HG03565 (cell line): ENCODE results near the gene SLCO6A1.
A peak's percentile ranks its signal among the peaks of the same experiment; 100 is the strongest.
"Not testable (repeated sequence)": the region's sequence is repeated elsewhere in the genome, so short reads cannot be mapped to it uniquely, and the experiment has no call there.

Source experiments
- ATAC-seq: cut with Tn5 transposase; IDR thresholded peaks from one replicate; pipeline ENCODE4 v1.9.1; 2021; ENCODE audit warnings: mild to moderate bottlenecking, moderate library complexity; ENCODE audit not compliant: unreplicated experiment

Gene SLCO6A1, protein sequence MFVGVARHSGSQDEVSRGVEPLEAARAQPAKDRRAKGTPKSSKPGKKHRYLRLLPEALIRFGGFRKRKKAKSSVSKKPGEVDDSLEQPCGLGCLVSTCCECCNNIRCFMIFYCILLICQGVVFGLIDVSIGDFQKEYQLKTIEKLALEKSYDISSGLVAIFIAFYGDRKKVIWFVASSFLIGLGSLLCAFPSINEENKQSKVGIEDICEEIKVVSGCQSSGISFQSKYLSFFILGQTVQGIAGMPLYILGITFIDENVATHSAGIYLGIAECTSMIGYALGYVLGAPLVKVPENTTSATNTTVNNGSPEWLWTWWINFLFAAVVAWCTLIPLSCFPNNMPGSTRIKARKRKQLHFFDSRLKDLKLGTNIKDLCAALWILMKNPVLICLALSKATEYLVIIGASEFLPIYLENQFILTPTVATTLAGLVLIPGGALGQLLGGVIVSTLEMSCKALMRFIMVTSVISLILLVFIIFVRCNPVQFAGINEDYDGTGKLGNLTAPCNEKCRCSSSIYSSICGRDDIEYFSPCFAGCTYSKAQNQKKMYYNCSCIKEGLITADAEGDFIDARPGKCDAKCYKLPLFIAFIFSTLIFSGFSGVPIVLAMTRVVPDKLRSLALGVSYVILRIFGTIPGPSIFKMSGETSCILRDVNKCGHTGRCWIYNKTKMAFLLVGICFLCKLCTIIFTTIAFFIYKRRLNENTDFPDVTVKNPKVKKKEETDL

DNA sequence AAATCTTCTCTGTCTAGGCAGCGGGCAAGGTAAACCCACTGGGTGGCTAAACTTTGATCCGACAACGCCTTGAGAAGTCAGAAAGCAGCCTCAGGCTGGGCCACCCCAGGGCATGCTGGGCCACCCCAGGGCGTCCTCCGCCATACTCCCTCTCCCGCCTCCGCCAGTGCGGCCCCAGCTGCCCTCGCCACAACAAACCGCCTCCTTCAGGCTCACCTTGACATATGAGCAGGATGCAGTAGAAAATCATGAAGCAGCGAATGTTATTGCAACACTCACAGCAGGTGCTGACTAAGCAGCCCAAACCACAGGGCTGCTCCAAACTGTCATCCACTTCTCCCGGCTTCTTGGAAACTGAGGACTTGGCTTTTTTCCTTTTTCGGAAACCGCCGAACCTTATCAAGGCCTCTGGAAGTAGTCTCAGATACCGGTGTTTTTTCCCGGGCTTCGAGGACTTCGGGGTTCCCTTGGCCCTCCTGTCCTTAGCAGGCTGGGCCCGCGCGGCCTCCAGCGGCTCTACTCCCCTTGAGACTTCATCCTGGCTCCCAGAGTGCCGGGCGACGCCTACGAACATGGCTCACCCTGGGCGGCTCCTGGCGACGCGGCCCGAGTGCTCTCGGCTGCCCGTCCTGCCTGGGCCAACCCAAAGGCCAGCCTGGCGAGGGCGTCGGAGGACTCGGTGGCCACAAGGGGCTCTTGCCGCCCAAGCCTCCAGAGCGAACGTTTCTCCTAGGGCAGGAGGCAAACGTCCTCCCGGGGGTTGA, at the start of gene SLCO6A1:
SLCO6A1 (minus strand) TSS at position 731 of the 764 bp plus-strand sequence; CDS start at position 574, 157 bp downstream.
- no peak for ATAC-seq

DNA sequence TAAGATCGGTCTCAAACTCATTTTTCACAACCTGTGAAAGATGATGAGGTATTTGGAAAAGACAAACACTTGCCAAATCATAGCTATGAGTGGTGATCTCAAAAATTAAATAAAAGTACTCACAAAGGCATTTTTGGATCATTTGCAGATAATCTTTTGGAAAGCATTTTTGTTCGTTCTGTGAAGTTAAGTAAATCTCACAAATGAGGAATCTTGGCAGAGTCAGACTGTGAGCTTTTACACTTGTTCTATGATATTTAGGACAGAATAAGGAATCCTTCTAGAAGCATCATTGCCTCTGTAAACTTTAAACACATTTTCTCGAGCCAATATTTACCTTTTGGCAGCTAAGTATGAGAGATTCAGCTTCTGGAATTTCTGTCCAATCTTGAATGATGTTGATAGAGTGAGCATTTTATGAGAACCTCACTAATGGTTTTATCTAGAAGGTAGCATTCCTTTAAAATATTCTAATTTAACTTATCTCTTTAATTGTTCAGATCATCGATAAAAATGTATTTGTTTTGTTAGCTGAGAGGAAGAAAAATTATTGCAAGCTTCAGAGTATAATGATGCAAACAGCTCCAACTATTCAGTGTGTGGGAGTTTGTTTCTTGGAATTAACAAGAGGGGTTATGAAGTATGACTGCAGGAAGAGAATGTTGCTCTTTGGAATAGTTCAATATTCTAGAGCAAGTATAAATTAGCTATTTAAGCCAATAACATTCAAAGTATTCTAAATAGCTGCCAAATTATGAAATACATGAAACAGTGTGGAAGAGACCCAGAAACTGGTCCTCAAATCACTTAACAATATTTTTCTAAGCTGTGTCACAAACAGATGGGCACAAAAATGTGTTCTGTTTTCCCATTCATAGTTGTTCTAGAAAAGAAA, 48.6 kb upstream of the SLCO6A1 start:
- no peak for ATAC-seq

DNA sequence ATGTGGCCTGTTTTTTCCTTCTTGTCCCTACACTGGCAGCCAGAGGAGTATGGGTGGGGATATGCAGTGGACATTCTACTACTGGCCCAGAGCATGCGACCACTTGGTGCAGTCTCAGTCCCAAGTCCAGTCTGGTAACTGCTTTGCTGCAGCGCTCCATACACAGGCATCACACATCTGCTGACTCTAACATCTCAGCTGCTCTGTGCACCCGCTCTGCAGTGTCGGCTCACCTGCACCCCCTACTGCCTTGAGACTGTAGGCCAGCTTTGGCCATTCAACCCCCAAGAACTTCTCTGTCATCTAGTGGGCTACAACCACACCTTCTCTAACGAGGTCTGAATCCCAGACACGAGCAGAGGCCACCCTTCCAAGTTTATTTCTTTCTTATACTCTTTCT, 46.4 kb upstream of the SLCO6A1 start:
- peak; percentile 79 for ATAC-seq

DNA sequence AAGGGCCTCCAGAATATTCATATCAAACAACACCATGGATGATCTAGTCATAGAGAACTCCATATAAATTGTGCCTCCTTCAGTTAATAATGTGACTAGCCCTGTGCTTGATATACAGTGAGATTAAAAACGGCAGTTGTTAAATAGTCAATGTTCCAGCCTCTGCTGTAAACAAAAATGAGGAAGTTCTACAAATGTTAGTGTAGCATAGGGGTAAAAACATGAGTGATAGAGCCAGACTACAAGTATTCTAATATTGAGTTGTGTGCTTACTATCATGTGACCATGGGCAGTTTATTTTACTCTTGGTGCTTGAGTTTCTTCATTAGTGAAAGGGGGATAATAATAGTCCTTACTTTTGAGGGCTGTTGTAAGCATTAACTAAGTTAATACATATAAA, 43.3 kb upstream of the SLCO6A1 start:
- no peak for ATAC-seq

DNA sequence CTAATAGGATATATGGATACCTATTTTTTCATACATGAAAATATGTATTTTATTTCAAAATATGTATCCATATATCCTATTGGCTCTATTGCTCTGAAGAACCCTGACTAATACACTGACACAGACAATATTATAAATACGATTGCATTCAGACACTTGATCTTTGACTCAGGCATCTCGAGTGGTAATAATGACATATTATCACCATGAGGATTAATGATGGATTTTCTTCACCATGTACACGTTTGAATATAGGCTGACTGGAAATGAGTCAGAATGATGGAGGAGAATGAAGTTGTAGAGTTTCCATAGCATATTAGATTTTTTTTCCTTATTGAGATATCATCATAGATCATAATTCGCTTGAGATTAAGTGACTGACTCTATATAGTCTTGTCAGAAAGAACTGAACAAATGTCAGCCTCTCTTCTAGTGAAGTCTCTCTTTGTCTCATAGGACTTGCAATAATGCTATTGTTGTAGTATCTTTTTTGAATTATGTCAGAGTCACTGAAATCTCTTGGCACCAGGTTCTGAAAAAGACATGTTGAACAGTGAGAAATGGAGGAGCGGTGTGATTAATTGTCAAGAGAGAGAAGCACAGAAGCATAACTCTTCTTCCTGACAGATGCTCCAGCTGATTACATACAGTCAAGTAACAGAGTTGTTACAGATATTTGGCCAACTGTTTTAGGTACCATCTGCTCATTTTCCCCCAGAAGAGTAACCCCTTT, 41.4 kb upstream of the SLCO6A1 start:
- no peak for ATAC-seq

DNA sequence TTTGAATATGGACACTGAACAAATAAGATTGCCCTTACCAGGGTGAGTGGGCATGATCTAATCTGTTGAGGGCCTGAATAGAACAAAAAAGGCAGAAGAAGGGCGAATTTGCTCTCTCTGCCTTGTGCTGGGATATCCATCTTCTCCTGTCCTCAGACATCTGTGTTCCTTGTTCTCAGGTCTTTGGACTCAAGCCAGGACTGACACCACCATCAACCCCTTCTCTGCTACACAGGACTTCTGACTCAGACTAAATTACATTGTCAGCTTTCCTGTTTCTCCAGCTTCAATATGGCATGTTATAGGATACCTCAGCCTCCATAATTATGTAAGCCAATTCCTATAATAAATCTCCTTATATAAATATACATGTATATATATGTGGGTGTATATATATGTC, 40.8 kb upstream of the SLCO6A1 start:
- no peak for ATAC-seq

DNA sequence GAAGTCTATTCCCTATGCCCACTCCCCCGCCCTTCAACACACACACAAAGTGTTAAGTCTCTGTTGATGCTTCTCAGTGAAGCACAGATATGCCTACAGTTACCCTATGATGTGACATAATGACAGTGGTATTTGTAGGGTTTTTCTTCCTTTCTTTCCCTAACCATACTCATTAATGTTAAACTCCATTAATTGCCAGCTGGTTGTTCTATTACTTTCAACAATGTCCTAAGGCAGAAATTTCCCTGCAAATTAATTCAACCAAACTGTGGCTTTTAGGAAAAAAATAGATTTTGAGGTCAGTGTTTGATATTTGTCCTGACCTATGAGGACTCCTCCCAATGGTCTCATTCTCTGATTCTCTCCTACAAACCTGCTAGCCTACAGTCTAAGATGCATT, 38.2 kb upstream of the SLCO6A1 start:
- no peak for ATAC-seq

DNA sequence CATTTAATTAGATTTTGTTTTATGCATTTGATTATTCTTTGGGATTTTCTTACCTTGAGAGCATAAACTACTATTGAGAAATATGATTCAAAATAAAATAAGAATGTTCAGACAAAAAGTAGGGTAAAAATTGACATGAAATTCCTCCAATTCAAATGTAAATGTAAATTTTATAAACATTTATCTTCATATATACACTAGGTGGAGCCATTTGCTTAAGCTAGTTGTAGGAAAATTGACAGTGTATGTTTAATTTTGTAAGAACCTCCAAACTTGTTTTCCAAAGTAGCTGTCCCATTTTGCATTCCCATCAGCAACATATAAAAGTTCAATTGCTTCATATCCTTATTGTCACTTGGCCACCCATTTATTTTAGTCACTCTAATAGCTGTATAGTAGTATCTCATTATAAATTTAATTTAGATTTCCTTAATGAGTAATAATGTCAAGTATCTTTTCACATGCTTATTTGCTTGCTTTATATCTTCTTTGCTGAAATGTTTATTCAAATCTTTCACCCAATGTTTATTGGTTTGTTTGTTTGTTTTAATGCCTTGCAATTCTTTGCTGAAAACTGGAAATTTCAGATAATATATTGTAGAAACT, 37.6 kb upstream of the SLCO6A1 start:
- ATAC-seq: no peak

DNA sequence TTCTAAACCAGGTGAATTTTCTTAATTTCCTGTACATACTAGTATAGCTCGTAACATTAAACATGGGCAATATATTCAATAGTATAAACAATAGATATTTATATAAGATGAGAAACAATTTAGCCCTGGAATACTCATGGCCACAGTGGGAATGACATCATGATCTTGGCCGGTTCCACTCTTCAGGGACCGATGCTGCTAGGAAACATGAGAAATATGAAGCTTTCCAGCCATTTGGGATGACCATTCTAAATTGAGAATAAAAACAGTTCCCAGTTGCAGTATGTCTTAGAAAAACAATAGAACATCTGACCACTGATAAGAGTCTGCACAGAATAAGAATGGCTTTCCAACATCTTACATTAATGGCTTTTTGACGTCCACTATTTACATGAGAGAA, 33.3 kb upstream of the SLCO6A1 start:
- ATAC-seq: no peak

DNA sequence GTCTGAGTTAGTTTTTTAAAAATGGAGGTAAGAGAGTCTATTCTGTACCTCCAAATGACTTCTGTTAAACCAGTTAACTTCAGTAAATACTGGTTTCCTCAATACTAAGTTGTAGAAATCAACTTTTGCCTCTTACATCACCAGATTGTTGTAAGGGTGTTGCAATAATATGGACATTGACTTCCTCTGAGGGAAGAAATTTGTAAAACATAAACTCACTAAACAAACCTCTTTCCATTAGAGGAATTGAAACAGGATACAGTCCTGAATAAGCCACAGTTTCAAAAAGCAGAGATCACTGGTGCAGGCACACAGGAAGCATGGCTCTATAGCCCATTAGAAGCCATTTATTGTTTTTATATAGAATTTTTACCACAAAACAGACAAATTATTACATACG, 32.7 kb upstream of the SLCO6A1 start:
- peak; percentile 82 for ATAC-seq

DNA sequence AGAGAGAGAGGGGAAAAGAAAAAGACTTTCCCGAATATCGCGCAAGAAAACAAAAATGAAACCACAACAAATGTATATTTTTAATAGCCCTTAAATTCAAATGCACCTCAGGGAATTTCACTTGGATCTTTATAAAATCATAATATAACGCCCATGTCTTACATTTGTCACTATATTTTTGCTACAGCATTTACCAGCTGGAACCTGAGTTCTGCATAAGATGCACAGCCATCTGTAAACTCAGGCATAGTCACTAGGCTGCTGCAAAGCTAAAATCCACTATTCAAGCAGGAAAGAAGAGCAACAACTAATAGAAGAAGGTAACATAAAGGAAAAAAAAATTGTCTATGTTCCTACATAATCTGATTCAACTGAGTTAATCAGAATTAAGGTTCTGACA, 30.6 kb upstream of the SLCO6A1 start:
- no peak for ATAC-seq

DNA sequence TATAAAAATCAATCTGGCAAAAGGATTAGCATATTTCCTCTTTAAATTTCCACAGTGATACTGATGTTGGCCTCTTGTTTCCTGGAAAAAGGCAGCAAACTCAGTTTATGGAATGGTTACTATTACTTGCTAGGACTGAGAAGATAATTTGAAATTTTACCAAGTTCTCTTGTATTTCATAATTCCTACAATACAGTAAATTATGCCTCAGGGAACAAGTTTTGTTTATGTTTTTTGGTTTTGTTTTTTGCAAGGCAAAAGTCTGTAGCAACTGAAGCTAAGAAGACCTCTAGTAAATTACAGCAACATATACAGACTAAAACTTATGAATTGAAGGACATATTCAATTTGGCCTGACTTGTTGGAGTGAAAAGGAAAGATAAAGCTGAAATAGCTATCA, 30.2 kb upstream of the SLCO6A1 start:
- no peak for ATAC-seq

DNA sequence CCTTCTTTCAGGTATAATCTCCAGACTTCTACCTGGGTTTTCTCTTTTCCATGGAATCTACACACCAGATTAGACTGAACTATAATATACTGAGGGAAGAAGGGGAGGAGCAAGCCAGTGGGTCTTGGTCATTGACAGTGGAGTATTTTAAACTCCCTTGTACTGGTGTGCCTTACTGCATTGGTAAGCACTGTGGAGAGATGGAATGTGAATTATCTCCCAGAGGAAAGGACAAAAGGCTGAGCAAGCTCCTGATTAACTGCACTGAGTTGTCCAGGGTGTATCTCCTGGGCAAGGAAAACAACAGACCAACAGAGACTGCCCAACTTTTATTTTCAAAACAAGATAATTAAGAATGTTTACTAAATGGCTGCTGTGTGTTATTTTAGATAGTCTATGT, 29.8 kb upstream of the SLCO6A1 start:
- no peak for ATAC-seq

DNA sequence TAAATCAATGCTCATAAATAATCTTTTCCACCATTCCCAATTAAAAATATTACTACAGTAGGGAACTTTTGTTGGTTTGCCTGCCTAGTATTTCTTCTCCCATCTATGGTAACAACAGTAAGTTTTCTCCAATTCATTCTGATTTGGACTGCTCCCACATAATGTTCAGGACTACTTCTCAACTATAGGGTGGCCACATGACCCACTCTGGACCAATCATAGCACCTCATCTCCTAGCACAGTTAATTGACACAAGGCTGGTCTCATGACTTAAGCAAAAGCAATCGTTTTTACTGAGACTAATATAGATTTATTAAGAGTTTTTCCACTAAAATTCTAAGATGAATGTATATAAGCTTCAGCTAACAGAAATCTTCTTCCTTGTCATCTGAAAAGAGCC, 28.7 kb upstream of the SLCO6A1 start:
- no peak for ATAC-seq

DNA sequence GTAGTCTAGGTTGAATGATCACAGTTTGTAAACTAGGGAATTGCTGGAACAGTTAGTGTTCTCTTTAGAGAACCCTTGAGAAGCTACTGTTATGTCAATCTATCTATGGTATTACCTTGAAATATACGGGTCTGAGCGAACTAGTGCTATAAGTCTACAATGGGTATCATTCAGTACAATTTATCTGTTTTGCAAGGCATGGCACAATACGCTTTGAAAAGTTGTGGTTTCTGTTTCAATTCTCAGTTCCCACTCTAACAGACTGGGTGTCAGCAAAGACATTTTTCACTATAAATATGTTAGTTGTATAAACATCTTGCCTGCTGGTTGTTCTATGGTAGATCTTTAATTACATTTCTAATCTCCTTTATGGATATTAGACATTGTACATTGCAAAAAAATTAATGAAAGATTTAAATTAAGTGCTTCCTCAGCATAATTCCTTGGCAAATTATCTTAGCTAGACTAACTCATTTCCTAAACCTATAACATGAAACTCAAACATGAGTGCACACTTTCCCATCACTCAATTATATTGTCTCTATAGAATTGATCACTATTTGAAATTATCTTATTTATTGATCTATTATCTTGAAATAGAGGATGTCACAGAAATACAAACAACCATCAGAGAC, 24.9 kb upstream of the SLCO6A1 start:
- peak; percentile 99 for ATAC-seq

DNA sequence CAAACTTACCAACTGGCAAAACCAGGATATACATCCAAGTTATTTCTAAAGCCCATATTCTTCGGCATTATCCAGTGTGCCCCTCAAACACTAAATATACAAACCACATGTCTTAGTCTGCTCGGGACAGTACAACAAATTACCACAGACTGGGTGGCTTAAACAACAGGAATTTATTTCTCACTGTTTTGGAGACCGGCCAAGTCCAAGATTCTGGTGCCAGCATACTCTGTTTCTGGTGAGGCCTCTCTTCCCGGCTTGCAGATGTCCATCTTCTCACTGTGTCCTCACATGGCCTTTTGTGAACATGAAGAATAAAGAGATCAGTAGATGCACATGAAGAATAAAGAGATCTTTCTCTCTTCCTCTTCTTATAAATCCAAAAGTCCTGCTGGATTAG, 12.9 kb upstream of the SLCO6A1 start:
- no peak for ATAC-seq

DNA sequence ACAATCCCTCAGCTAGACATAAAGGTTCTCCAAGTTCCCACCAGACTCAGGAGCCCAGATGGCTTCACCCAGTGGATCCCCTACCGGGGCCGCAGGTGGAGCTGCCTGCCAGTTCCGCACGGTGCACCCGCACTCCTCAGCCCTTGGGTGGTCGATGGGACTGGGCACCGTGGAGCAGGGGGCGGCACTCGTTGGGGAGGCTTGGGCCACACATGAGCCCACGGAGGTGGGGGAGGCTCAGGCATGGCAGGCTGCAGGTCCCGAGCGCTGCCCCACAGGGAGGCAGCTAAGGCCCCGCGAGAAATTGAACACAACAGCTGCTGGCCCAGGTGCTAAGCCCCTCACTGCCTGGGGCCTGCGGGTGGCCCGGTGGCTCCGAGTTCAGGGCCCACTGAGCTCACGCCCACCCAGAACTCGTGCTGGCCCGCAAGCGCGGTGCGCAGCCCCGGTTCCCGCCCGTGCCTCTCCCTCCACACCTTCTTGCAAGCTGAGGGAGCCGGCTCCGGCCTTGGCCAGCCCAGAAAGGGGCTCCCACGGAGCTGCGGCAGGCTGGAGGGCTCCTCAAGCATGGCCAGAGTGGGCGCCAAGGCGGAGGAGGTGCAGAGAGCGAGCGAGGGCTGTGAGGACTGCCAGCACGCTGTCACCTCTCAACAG, 7.4 kb downstream of the SLCO6A1 start:
- ATAC-seq: not testable (repeated sequence)

DNA sequence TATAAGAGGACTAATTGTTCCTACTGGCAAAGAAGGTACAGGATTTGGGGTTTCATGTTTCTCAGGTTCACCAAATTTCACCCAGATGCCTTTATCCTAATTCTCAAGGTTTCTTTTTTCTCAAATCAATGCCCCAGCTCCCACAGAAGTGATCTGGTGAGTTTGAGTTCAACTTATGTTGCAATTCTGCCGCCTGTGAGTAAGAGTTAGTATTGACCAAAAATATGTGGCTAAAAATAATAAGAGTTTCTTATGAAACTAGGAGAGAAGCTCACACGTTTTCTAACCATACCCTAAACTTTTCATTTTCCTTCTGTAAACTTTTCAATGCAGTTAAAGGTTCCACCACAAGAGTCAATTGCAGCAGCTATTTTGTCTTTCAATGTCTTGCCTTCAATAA, 15.1 kb downstream of the SLCO6A1 start:
- ATAC-seq: no peak
